GM04504 (cell line): ENCODE measurements around the gene UBE2O.
A peak's percentile ranks its signal among the peaks of the same experiment; 100 is the strongest.

Experiments used
- DNase-seq: peaks from one replicate; pipeline ENCODE4 v3.0.0-alpha.2; 2012; ENCODE audit warnings: low read depth

Gene UBE2O

GRCh38 chr17:76452660-76453430 is at the start of gene UBE2O:
Gene UBE2O (minus strand): TSS chr17:76453152. CDS start chr17:76453141, 11 bp downstream.
- peak; percentile 56 for DNase-seq

- no peak for DNase-seq
These were observed 48.9 kb upstream of the UBE2O start for GRCh38 chr17:76501827-76502307.

- peak; percentile 44 for DNase-seq
These were observed 48.3 kb upstream of the UBE2O start, which contains the start of gene RHBDF2 for GRCh38 chr17:76501018-76501826. Gene RHBDF2 (minus strand): TSS chr17:76501423. CDS start chr17:76481524, 19,899 bp downstream.

GRCh38 chr17:76500747-76501017 is 47.7 kb upstream of the UBE2O start:
- no peak for DNase-seq

GRCh38 chr17:76500074-76500746 is 47.3 kb upstream of the UBE2O start:
- no peak for DNase-seq

- no peak for DNase-seq
These were observed 46.3 kb upstream of the UBE2O start for GRCh38 chr17:76499267-76499667.

GRCh38 chr17:76498876-76499251 is 45.9 kb upstream of the UBE2O start:
- DNase-seq, result no peak

- peak; percentile 60 for DNase-seq
These were observed 45.3 kb upstream of the UBE2O start for GRCh38 chr17:76497979-76498875.

GRCh38 chr17:76497699-76497978 is 44.7 kb upstream of the UBE2O start:
- DNase-seq, result no peak

GRCh38 chr17:76496464-76496863 is 43.5 kb upstream of the UBE2O start:
- DNase-seq, result no peak

- DNase-seq, result no peak
These were observed 42.9 kb upstream of the UBE2O start for GRCh38 chr17:76495663-76496400.

- no peak for DNase-seq
These were observed 40.7 kb upstream of the UBE2O start for GRCh38 chr17:76493505-76494167.

- peak; percentile 18 for DNase-seq
These were observed 40.1 kb upstream of the UBE2O start for GRCh38 chr17:76492989-76493501.

- DNase-seq, result no peak
These were observed 39.4 kb upstream of the UBE2O start for GRCh38 chr17:76492123-76492988.

- DNase-seq, result no peak
These were observed 38.5 kb upstream of the UBE2O start for GRCh38 chr17:76491271-76492122.

- no peak for DNase-seq
These were observed 37.3 kb upstream of the UBE2O start for GRCh38 chr17:76490112-76490710.

GRCh38 chr17:76487451-76488192 is 34.7 kb upstream of the UBE2O start:
- DNase-seq, result no peak
